ENCODE results near the gene CCSER1.
"Not testable (repeated sequence)": the region's sequence is repeated elsewhere in the genome, so short reads cannot be mapped to it uniquely, and the experiment has no call there.

Gene CCSER1

DNA sequence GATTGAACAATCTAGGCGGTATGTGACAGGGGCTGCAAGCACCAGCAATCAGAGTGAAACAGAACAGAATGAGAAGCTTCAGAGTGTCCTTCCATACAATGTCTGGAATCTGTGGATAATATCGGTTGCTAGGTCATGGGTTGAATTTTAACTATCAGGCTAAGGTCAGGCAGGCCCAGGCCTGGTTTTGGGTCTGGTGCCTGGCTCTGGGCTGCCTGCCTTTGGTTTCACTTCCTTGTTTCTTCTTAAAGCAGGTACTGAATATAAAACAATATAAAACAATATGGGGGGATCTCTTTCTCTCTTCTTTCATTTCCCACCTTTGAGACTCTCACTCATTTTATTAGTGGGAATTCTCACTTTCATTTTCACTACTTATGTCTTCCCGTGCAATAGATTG lies 962.0 kb downstream of the CCSER1 start:
- no peak for DNase-seq

GRCh38 chr4:91092398-91092980 lies 965.3 kb downstream of the CCSER1 start:
- no peak for DNase-seq

DNA sequence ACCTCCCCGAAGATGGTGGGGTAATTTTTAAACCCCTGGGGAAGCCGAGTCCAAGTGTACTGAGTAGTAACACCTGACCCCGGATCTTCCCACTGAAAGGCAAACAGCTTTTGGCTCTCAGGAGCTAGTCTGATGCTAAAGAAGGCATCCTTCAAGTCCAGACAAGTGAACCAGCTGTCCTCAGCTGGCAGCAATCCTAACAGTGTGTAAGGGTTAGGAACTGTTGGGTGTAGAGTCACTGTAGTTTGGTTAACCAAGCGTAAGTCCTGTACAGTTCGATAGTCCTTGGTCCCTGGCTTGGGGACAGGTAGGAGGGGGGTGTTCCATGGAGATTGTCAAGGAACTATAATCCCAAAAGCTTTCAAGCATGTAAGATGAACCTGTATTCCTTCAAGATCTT lies 967.0 kb downstream of the CCSER1 start:
- not testable (repeated sequence) for DNase-seq

DNA sequence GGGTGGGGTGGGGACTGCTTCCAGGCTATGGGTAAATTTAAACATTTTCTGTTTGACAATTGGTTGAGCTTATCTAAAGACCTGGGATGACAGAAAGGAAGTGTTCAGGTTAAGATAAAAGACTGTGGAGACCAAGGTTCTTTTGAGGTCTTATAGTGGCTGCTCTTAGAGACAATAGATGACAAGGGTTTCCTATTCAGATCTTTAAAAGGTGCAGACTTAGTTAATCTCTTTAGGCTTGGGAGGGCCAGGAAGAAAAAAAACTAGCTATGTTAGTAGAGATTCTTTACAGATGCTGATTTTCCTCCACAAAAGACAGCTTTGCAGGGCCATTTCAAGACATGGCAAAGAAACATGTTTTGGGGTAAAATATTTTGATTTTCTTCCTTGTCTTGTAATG lies 972.5 kb downstream of the CCSER1 start:
- no peak for DNase-seq

GRCh38 chr4:91108751-91109150 lies 981.6 kb downstream of the CCSER1 start:
- no peak for DNase-seq

DNA sequence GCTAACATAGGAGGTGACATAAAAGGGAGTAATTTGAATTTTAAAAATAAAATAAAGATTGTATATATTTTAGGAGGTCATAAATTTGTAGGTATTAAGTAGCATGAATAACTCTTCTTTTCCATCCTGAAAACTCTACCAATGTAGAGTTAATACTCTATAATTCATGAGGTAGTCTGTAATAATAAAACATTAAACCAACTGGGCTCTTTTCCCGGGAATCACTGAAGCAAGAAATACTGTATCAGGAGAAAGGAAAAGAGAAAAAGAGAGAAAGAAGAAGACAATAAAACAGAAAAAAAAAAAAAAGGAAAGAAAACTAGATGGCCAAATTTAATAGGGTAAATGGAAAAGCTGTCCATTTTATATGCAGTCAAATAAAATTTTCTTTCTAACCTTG lies 984.4 kb downstream of the CCSER1 start:
- DNase-seq = no peak

- DNase-seq = no peak
Observed at GRCh38 chr4:91113130-91113706, 986.0 kb downstream of the CCSER1 start.

DNA sequence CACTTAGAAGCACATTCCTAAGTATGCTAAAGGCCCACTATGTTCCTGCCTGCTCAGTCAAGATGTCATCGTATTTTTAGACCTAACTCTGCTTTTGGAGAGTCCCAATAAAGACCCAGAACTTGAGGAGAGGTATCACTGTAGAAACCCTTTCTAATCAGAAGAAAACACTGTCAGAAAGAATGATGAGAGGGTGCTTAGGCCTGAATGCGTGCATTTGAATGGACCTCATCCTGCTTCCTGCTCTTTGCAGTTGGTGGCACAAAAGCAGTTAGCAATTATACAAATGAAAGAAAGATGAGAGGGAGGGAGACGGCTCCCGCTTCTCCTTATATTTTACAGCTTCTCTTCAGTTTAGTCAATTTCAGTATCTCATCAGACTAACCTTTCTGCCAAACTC lies 987.2 kb downstream of the CCSER1 start:
- DNase-seq = no peak

- DNase-seq = no peak
Observed at GRCh38 chr4:91116861-91117260, 989.7 kb downstream of the CCSER1 start.

- no peak for DNase-seq
Observed at GRCh38 chr4:91118597-91118996, 991.4 kb downstream of the CCSER1 start.

- DNase-seq = no peak
Observed at GRCh38 chr4:91123742-91124141, 996.5 kb downstream of the CCSER1 start.

- no peak for DNase-seq
Observed at GRCh38 chr4:91127192-91127591, 1000.0 kb downstream of the CCSER1 start.

- DNase-seq = no peak
Observed at GRCh38 chr4:91127831-91128230, 1000.6 kb downstream of the CCSER1 start.

- no peak for DNase-seq
Observed at GRCh38 chr4:91128519-91128918, 1001.3 kb downstream of the CCSER1 start.

DNA sequence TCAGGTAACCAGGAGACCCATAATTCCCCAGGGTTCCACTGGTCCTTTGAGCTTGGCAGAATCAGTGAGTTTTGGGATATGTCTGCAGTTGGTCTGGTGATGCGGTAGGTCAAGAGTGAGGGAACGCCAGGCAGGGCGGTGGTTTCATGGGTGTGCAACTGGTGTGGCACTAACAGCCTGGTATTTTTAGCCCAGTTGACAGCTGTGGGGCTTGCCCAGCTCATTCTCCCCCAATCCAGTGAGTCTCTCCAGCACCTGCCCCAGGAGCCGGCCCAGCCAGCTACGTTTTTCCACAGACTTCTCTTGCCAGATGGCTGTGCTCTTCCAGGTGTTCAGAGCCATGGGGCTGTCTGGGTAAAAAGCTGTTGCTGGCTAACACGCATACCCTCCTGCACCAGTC lies 1019.9 kb downstream of the CCSER1 start:
- DNase-seq = no peak

DNA sequence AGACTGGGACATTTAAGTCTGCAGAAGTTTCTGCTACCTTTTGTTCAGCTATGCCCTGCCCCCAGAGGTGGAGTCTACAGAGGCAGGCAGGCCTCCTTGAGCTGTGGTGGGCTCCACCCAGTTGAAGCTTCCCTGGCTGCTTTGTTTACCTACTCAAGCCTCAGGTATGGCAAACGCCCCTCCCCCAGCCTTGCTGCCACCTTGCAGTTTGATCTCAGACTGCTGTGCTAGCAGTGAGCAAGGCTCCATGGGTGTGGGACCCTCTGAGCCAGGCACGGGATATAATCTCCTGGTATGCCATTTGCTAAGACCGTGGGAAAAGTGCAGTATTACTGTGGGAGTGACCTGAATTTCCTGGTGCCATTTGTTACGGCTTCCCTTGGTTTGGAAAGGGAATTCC lies 1026.8 kb downstream of the CCSER1 start:
- DNase-seq = not testable (repeated sequence)

GRCh38 chr4:91167864-91168653 lies 1040.9 kb downstream of the CCSER1 start:
- not testable (repeated sequence) for DNase-seq

DNA sequence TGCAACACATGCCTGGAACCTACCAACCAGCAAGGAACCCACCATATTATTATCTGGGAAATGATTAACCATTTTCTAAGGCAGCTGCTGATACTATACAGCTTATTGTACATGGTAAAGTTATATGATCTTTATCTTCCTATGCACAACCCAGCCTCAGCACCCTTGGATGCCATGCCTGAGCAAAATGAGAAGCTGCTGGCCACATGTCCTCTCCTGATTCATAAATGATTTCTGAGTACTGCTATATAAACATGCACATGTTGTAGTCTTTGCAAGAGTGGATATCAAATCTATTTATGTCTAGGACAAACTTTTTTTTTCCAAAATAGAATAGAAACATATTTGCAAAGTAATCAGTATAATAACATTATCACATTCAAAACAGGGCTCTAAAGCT lies 1043.6 kb downstream of the CCSER1 start:
- no peak for DNase-seq

GRCh38 chr4:91171217-91171616 lies 1044.0 kb downstream of the CCSER1 start:
- no peak for DNase-seq

DNA sequence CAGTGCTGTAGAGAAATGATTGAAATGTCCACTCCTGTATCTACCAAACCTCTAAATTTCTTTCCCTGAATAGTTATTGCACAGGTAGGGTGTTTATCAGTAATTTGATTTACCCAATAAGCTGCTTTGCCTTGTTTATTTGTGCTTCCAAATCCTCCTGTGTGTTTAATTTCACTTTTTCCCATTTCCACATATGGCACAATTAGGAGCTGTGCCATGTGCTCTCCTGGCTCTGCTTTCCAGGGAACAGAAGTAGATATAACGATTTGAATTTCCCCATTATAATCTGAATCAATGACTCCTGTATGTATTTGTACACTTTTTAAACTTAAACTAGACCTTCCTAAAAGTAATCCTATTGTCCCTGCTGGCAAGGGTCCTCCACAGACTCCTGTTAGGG lies 1057.9 kb downstream of the CCSER1 start:
- DNase-seq = not testable (repeated sequence)

DNA sequence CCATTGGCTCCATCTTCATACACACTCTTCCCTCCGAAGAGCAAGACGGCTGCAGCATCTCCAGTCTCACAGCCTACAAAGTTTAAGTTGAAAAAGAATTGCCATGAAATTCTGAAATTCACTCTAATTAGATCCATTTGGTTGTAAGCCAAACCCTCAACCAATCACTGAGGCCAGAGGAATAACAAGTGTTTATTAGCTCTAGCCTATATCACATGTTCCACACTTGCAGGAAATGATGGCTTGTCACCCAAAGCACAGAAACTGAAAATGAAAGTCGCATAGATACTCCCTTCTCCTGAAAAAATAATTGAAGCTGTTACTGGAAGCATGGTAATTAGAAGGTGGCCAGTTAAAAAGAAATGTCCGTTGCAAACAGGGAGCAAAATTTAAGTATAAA lies 1071.8 kb downstream of the CCSER1 start:
- DNase-seq = no peak

- DNase-seq = no peak
Observed at GRCh38 chr4:91207535-91207934, 1080.3 kb downstream of the CCSER1 start.

DNA sequence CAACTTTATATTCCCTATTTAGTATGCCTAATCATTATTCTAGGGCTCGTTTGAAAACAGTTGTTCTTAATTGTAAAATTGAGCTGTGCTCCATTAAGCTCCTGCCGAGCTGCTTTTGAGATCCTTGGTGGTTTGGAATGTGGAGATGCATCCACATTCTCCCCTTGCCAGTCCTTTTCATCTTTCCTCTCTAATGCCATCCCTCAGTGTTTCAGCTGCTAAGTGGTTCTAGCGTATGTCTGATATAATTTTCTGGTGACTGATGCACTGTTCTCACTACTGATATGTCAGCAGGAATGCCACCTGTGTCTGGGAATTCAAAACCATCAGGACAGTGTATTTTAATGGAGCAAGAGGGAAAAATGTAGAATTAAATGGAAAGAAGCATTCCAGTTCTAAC lies 1085.0 kb downstream of the CCSER1 start:
- no peak for DNase-seq

- not testable (repeated sequence) for DNase-seq
Observed at GRCh38 chr4:91217831-91218403, 1090.7 kb downstream of the CCSER1 start.

Measured in CD4-positive, alpha-beta T cell treated with Interleukin-6 for 4 hours (primary cell).